GM13976 (cell line): Measurements from ENCODE around the gene OAS3.

Experiments used
- DNase-seq: peaks from one replicate; pipeline ENCODE4 v3.0.0; 2012; ENCODE audit warnings: low spot score
- CTCF ChIP-seq: IDR thresholded peaks from 2 replicates; pipeline ENCODE4 v1.5.1; 2012; ENCODE audit warnings: borderline replicate concordance, mild to moderate bottlenecking; ENCODE audit not compliant: insufficient read depth; ENCODE audit errors: extremely low read depth, missing control alignments, control extremely low read depth
- in situ Hi-C: fragments of 300-500 bp; cut with MboI; formaldehyde crosslinking; loops from one replicate; pipeline ENCODE4 v1.12.0; 2022; ENCODE audit warnings: low sequenced_read_pairs, mixed read lengths, inconsistent platforms; ENCODE audit not compliant: unreplicated experiment

OAS3 gene

GRCh38 chr12:112996501-112996900 lies 58.2 kb downstream of the OAS3 start:
- TF ChIP-seq CTCF: no peak
- in situ Hi-C loops: loop anchor here (10.0 kb wide), 1 partner anchor 92 kb away; the partner anchor contains the start of gene OAS1

GRCh38 chr12:112997506-112997905 lies 59.2 kb downstream of the OAS3 start:
- TF ChIP-seq CTCF: no peak
- DNase-seq: no peak
- in situ Hi-C loops: loop anchor here (10.0 kb wide), 1 partner anchor 93 kb away; the partner anchor contains the start of gene OAS1

More at GRCh38 chr12:112996501-112996900, 58.2 kb downstream of the OAS3 start:
- DNase-seq: no peak

GRCh38 chr12:112998987-112999767 lies 60.9 kb downstream of the OAS3 start:
- in situ Hi-C loops: loop anchor here (10.0 kb wide), 1 partner anchor 94 kb away; the partner anchor contains the start of gene OAS1
- no peak for TF ChIP-seq CTCF
- DNase-seq: peak; percentile 25

- DNase-seq: no peak
- in situ Hi-C loops: no loop called here
- TF ChIP-seq CTCF: no peak
Observed at GRCh38 chr12:113000433-113000832, 62.2 kb downstream of the OAS3 start.

GRCh38 chr12:113002155-113002554 lies 63.9 kb downstream of the OAS3 start:
- in situ Hi-C loops: no loop called here
- TF ChIP-seq CTCF: no peak
- DNase-seq: no peak

GRCh38 chr12:113002676-113003075 lies 64.4 kb downstream of the OAS3 start:
- TF ChIP-seq CTCF: no peak
- in situ Hi-C loops: no loop called here
- no peak for DNase-seq
